Measurements from ENCODE around the gene PARD3. TPM values are rescaled to one million over a fixed set of nuclear protein-coding genes. Genes with fewer than 3 reads are reported as not detected.

PARD3 gene
- total and polyA plus RNA-seq, 2 donors (not counting 3 experiments of a cell fraction or from before 2014, with no cell fraction given) = 7.3 to 24.1 TPM

DNA sequence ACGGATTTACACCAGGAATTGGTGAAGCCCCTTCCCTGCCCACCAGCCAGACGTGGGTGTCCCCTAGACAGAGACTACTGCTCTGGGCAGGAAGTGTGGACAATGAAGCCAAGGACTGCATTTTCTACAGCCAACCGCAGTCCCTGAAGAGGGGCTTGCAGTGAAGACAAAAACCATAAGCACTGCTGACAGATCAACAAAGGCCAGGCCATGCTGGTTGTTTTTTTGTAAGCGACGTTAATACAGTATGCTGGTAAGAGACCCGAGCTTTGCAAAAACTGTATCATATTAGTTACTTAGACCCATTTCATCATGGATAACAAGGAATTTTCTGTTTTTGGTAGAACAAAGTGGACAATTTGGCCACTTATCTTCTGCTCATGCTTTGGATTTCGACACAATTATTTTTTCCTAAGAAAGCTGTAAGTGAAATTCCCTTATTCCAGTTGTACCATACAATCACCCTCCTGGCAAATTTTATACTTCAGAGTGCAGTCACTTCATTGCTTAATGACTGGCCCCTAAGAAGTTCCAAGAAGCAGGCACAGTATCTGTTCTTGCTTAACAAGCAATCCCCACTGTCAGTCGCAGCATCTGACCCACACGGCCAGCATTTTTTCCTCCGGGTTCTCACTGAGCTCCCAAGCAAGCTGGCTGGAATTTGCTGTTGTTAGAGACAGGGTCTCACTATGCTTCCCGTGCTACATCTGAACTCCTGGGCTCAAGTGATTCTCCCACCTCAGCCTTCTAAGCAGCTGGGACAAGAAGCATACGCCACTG, 163.5 kb downstream of the PARD3 start:
- H2AFZ ChIP-seq (ENCODE audit: low read depth, low read length) = no peak overlapping the region
- peaks cover 1% of the 10 kb centered on the region for H3K79me2 ChIP-seq (ENCODE audit: control insufficient read depth, insufficient read depth, low read length)
- FAIRE-seq (no peak), DNase-seq (ENCODE audit: low read depth, low spot score) (no peak)
- H4K20me1 ChIP-seq (replicated peaks; ENCODE audit: control insufficient read depth, extremely low read depth, insufficient read depth, low read length) = no peaks in the 10 kb centered on the region
- no peaks in the 10 kb centered on the region for H3K4me1 ChIP-seq (ENCODE audit: control insufficient read depth, extremely low read depth, insufficient read depth, low read length)
- no peaks in the 10 kb centered on the region for H3K9me3 ChIP-seq (replicated peaks; ENCODE audit: control insufficient read depth, insufficient read depth, low read length)
- no peaks in the 10 kb centered on the region for H3K9me1 ChIP-seq (replicated peaks; ENCODE audit: control insufficient read depth, extremely low read depth, insufficient read depth, low read length)
- H3K36me3 ChIP-seq (ENCODE audit: control insufficient read depth in 2 of 2, extremely low read depth in 1 of 2, insufficient read depth in 2 of 2, low read length in 2 of 2) = no peaks in the 10 kb centered on the region
- TF ChIP-seq FOS (IDR thresholded peaks at IDR 0.05; ENCODE audit: borderline replicate concordance, insufficient read depth, low read length) = no peak
- no peak for TF ChIP-seq GATA2 (IDR thresholded peaks at IDR 0.05; ENCODE audit: insufficient read depth, insufficient read length, low read depth, low read length)
- TF ChIP-seq, protein P1, sequence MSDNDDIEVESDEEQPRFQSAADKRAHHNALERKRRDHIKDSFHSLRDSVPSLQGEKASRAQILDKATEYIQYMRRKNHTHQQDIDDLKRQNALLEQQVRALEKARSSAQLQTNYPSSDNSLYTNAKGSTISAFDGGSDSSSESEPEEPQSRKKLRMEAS (IDR thresholded peaks at IDR 0.05; ENCODE audit: insufficient read depth, insufficient read length) = no peak
- TF ChIP-seq EZH2 (IDR thresholded peaks at IDR 0.05; ENCODE audit: borderline replicate concordance, low read depth, low read length, severe bottlenecking) = no peak
- no peak for TF ChIP-seq POLR2A (IDR thresholded peaks at IDR 0.05; ENCODE audit: low read depth, low read length)
- TF ChIP-seq, protein P2, sequence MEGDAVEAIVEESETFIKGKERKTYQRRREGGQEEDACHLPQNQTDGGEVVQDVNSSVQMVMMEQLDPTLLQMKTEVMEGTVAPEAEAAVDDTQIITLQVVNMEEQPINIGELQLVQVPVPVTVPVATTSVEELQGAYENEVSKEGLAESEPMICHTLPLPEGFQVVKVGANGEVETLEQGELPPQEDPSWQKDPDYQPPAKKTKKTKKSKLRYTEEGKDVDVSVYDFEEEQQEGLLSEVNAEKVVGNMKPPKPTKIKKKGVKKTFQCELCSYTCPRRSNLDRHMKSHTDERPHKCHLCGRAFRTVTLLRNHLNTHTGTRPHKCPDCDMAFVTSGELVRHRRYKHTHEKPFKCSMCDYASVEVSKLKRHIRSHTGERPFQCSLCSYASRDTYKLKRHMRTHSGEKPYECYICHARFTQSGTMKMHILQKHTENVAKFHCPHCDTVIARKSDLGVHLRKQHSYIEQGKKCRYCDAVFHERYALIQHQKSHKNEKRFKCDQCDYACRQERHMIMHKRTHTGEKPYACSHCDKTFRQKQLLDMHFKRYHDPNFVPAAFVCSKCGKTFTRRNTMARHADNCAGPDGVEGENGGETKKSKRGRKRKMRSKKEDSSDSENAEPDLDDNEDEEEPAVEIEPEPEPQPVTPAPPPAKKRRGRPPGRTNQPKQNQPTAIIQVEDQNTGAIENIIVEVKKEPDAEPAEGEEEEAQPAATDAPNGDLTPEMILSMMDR (IDR thresholded peaks at IDR 0.05; ENCODE audit: extremely low read depth in 1 of 2, insufficient read depth in 1 of 2, low read depth in 1 of 2, low read length in 2 of 2) = no peak
- no peak for TF ChIP-seq MYC (IDR thresholded peaks at IDR 0.05; ENCODE audit: low read depth, low read length)
- TF ChIP-seq JUN (IDR thresholded peaks at IDR 0.05; ENCODE audit: borderline replicate concordance, insufficient read depth, insufficient read length, low read depth) = no peak
- no peak for TF ChIP-seq POLR2AphosphoS5 (IDR thresholded peaks at IDR 0.05; ENCODE audit: insufficient read depth, low read depth, low read length)
- no peak overlapping the region for H3K4me2 ChIP-seq (ENCODE audit: insufficient read depth, low read length)
- H3K4me3 ChIP-seq (replicated peaks in 1 of 3; ENCODE audit: insufficient read depth in 1 of 3, low read depth in 1 of 3, low read length in 3 of 3) = no peak overlapping the region
- H3K27me3 ChIP-seq (ENCODE audit: control insufficient read depth in 2 of 2, insufficient read depth in 2 of 2, low read length in 2 of 2) = no peaks in the 10 kb centered on the region
- POLR2A ChIA-PET = interaction anchor here (0.5 kb wide), 1 partner anchor 436 kb away, joined by 7 read pairs; no protein-coding TSS in a partner anchor
- CTCF ChIA-PET = interaction anchor here (1.3 kb wide), 1 partner anchor 13 kb away, joined by 3 read pairs; no protein-coding TSS in a partner anchor
- H3K27ac ChIP-seq (ENCODE audit: insufficient read depth, low read depth, low read length) = no peak overlapping the region
- intact Hi-C loops (cut with micrococcal nuclease) (no loop called here), dilution Hi-C loops (cut with MboI; ENCODE audit: extremely low pct_ligation_motif_present, low sequenced_read_pairs) (no loop called here)
- no TSS peak for BruUV-seq (replicated peaks)
- H3K9ac ChIP-seq (replicated peaks; ENCODE audit: extremely low read depth, insufficient read depth, low read length) = no peak overlapping the region
